ENCODE results near the gene PAQR8. TPM values are rescaled to one million over a fixed set of nuclear protein-coding genes. Genes with fewer than 3 reads are reported as not detected.

The PAQR8 gene
- total RNA-seq, 1 donor from 2014 or later, result 7.5 TPM

DNA sequence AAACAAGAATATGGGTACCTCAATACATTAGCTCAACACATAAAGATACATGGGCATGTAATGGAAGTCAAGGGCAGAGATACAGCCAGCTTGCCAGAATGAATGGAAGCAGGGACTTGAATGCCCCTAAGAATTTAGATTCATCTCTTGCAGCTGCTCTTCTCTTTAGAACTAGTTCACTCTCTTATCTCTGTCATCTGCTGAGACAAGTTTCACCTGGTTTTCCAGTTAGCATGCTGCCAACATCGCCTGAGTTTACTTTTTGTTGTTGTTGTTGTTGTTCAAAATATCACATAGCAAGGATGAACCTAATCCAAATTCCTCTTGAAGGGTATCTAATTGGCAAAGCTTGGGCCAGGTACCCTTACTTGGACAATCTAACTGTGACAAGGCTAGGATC, 14.1 kb upstream of the PAQR8 start:
- Mint-ChIP-seq H3K9me3 (ENCODE audit: unreplicated experiment) (no peaks in the 10 kb centered on the region), H3K27me3 (ENCODE audit: unreplicated experiment) (peaks cover 6% of the 10 kb centered on the region), H3K4me3 (ENCODE audit: unreplicated experiment) (no peak overlapping the region), H3K4me1 (ENCODE audit: unreplicated experiment) (peaks cover 18% of the 10 kb centered on the region), H3K36me3 (ENCODE audit: low read depth, unreplicated experiment) (no peaks in the 10 kb centered on the region), H3K27ac (ENCODE audit: unreplicated experiment) (no peak overlapping the region)
- DNase-seq (ENCODE audit: low spot score), result no peak
- TF ChIP-seq, protein P1, sequence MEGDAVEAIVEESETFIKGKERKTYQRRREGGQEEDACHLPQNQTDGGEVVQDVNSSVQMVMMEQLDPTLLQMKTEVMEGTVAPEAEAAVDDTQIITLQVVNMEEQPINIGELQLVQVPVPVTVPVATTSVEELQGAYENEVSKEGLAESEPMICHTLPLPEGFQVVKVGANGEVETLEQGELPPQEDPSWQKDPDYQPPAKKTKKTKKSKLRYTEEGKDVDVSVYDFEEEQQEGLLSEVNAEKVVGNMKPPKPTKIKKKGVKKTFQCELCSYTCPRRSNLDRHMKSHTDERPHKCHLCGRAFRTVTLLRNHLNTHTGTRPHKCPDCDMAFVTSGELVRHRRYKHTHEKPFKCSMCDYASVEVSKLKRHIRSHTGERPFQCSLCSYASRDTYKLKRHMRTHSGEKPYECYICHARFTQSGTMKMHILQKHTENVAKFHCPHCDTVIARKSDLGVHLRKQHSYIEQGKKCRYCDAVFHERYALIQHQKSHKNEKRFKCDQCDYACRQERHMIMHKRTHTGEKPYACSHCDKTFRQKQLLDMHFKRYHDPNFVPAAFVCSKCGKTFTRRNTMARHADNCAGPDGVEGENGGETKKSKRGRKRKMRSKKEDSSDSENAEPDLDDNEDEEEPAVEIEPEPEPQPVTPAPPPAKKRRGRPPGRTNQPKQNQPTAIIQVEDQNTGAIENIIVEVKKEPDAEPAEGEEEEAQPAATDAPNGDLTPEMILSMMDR (IDR thresholded peaks at IDR 0.05; ENCODE audit: unreplicated experiment), result no peak

DNA sequence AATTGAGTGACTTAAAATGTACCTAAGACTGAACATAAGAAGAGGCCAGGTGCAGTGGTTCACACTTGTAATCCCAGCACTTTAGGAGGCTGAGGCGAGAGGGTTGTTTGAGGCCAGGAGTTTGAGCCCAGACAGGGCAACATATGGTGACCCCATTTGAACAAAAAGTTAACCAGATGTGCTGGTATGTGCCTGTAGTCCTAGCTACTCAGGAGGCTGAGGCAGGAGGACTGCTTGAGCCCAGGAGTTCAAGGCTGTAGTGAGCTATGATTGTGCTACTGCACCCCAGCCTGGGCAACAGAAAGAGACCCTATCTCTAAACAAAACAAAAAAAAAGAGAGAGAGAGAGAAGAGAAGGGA, 10.1 kb upstream of the PAQR8 start:
- TF ChIP-seq, protein P1 (IDR thresholded peaks at IDR 0.05; ENCODE audit: unreplicated experiment), result no peak
- no peak for DNase-seq (ENCODE audit: low spot score)
- peaks cover 2% of the 10 kb centered on the region for H3K27me3 Mint-ChIP-seq (ENCODE audit: unreplicated experiment)
- no peak overlapping the region for H3K27ac Mint-ChIP-seq (ENCODE audit: unreplicated experiment)
- peaks cover 19% of the 10 kb centered on the region for H3K4me1 Mint-ChIP-seq (ENCODE audit: unreplicated experiment)
- H3K36me3 Mint-ChIP-seq (ENCODE audit: low read depth, unreplicated experiment), result no peaks in the 10 kb centered on the region
- no peaks in the 10 kb centered on the region for H3K9me3 Mint-ChIP-seq (ENCODE audit: unreplicated experiment)
- no peak overlapping the region for H3K4me3 Mint-ChIP-seq (ENCODE audit: unreplicated experiment)

DNA sequence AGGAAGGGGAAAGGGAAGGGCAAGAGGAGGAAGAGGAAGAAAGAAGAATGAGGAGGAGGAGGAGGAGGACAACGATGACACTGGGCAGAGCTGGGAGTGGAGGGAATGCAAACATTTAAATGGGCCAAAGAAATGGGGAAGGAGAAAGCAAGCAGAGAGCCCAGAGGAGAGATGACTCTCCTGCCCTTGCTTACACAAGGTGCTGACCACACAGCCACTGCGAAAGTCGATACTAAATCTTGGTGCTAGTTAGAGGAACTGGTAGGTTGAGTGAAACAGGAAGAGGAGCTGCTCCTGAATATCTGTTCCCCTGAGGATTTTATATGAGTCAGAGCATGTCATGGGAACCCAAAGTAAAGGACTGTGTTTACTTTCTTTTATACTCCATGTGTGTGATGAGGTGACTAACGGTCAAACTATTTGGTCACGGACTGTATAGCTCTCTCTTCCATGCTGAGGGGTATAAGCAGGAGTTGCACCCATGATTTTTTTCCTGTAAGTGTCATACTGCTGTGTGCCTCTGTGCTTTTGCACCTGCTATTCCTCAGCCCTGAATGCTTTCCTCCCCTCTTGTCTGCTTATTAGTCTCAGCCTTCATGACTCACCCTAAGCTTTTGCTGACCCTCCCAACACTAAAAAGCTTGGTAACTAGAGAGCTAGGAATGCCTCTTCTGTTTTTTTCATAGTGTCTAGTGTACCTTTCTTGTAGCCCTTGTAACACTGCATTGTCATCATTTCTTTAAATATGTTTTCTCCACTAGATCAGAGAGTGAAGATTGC, 9.5 kb upstream of the PAQR8 start:
- no peaks in the 10 kb centered on the region for H3K9me3 Mint-ChIP-seq (ENCODE audit: unreplicated experiment)

DNA sequence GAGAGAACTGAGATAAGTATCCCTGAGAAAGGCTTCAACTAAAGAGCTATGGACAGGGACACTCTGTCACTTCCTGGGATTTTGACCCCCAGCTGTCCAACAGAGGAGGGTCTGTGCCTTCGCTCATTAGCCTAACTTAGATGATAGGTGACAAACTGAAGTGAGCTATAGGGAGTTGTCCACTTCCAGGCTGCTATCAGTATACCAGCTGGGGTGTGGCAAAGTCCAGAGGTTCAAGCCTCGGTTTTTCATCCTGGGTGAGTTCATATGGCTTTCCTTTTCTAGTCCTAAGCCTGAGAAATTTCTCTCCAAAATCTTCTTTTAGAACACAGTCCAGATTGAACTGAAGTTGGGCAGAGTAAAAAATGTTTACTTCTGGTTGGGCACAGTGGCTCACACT, 5.9 kb upstream of the PAQR8 start:
- DNase-seq (ENCODE audit: low spot score), result no peak
- TF ChIP-seq, protein P1 (IDR thresholded peaks at IDR 0.05; ENCODE audit: unreplicated experiment), result no peak
- Mint-ChIP-seq H3K9me3 (ENCODE audit: unreplicated experiment) (no peaks in the 10 kb centered on the region), H3K27me3 (ENCODE audit: unreplicated experiment) (peaks cover 2% of the 10 kb centered on the region), H3K27ac (ENCODE audit: unreplicated experiment) (no peak overlapping the region), H3K4me3 (ENCODE audit: unreplicated experiment) (no peak overlapping the region), H3K36me3 (ENCODE audit: low read depth, unreplicated experiment) (no peaks in the 10 kb centered on the region), H3K4me1 (ENCODE audit: unreplicated experiment) (peaks cover 16% of the 10 kb centered on the region)

More for the DNA sequence above, 9.5 kb upstream of the PAQR8 start:
- H3K27ac Mint-ChIP-seq (ENCODE audit: unreplicated experiment), result no peak overlapping the region
- TF ChIP-seq, protein P1 (IDR thresholded peaks at IDR 0.05; ENCODE audit: unreplicated experiment), result no peak
- H3K4me1 Mint-ChIP-seq (ENCODE audit: unreplicated experiment), result peaks cover 19% of the 10 kb centered on the region
- H3K27me3 Mint-ChIP-seq (ENCODE audit: unreplicated experiment), result peaks cover 2% of the 10 kb centered on the region
- DNase-seq (ENCODE audit: low spot score), result no peak
- H3K36me3 Mint-ChIP-seq (ENCODE audit: low read depth, unreplicated experiment), result no peaks in the 10 kb centered on the region
- no peak overlapping the region for H3K4me3 Mint-ChIP-seq (ENCODE audit: unreplicated experiment)

DNA sequence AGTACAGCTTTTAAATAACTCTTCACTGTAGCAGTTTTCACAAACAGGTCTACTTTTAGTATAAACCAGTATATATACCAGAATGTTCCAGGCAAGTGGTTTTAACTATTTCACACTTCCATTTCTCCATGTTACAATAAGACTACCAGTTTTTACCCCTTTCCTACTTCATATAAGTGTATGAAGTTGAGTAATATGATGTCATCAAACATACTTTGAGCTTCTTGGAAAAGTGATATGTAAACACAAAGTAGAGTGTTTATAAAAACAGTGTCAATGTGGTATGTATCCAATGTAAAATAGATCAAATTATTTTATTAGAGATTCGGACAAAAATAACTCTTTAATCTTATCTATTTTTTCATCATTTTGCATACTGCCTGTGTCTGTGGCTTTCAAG, 2.5 kb upstream of the PAQR8 start:
- TF ChIP-seq, protein P1 (IDR thresholded peaks at IDR 0.05; ENCODE audit: unreplicated experiment), result no peak
- Mint-ChIP-seq H3K27me3 (ENCODE audit: unreplicated experiment) (peaks cover 9% of the 10 kb centered on the region), H3K4me1 (ENCODE audit: unreplicated experiment) (peaks cover 14% of the 10 kb centered on the region), H3K36me3 (ENCODE audit: low read depth, unreplicated experiment) (peaks cover 3% of the 10 kb centered on the region), H3K9me3 (ENCODE audit: unreplicated experiment) (no peaks in the 10 kb centered on the region), H3K27ac (ENCODE audit: unreplicated experiment) (no peak overlapping the region), H3K4me3 (ENCODE audit: unreplicated experiment) (no peak overlapping the region)
- no peak for DNase-seq (ENCODE audit: low spot score)

Data from endothelial cell (in vitro differentiated cells).